Liver (tissue), 9 donors: ENCODE results near the gene HGF. TPM values are rescaled to one million over a fixed set of nuclear protein-coding genes. Genes with fewer than 3 reads are reported as not detected.

Experiments
- DNase-seq: peaks from one replicate; pipeline ENCODE4 v3.0.0-alpha.2; 2017; ENCODE audit warnings: low spot score
- H3K27ac ChIP-seq, 2 donors: one replicate each; pipeline ENCODE4 v1.7.0; 2013; ENCODE audit warnings: inconsistent platforms in 2 of 2, low read length in 2 of 2, control low read depth in 1 of 2, low read depth in 1 of 2, mild to moderate bottlenecking in 1 of 2
- H3K27me3 ChIP-seq, 4 donors: one replicate each; pipeline versions ENCODE4 v1.6.1 to v1.7.0; 2013; ENCODE audit warnings: low read length in 3 of 4, inconsistent platforms in 1 of 4, mild to moderate bottlenecking in 1 of 4, moderate library complexity in 1 of 4; ENCODE audit not compliant: control insufficient read depth in 4 of 4, insufficient read depth in 4 of 4
- H3K36me3 ChIP-seq, 4 donors: one replicate each; pipeline versions ENCODE4 v1.6.1 to v1.7.0; 2013; ENCODE audit warnings: low read length in 3 of 4, mild to moderate bottlenecking in 3 of 4, low read depth in 1 of 4, moderate library complexity in 1 of 4; ENCODE audit not compliant: control insufficient read depth in 4 of 4, insufficient read depth in 3 of 4
- H3K4me1 ChIP-seq, 4 donors: one replicate each; pipeline versions ENCODE4 v1.6.1 to v1.7.0; 2013; ENCODE audit warnings: low read length in 3 of 4, mild to moderate bottlenecking in 3 of 4, moderate library complexity in 1 of 4; ENCODE audit not compliant: control insufficient read depth in 4 of 4, insufficient read depth in 4 of 4
- H3K4me3 ChIP-seq, 3 donors: one replicate each; pipeline versions ENCODE4 v1.6.1 to v1.7.0; 2013; ENCODE audit warnings: low read length in 3 of 3, control low read depth in 1 of 3, low read depth in 1 of 3, mild to moderate bottlenecking in 1 of 3
- H3K9ac ChIP-seq, 2 donors: one replicate each; pipeline ENCODE4 v1.7.0; 2013; ENCODE audit warnings: low read length in 2 of 2, mild to moderate bottlenecking in 2 of 2, moderate library complexity in 2 of 2, control low read depth in 1 of 2, low read depth in 1 of 2
- H3K9me3 ChIP-seq, 4 donors: one replicate each; pipeline versions ENCODE4 v1.6.1 to v1.7.0; 2013; ENCODE audit warnings: low read length in 3 of 4; ENCODE audit not compliant: control insufficient read depth in 4 of 4
- ATF3 ChIP-seq: IDR thresholded peaks from 2 replicates; pipeline ENCODE4 v1.6.1; 2016; ENCODE audit warnings: antibody characterized with exemption
- CTCF ChIP-seq: fragments of 150-350 bp; IDR thresholded peaks from 2 replicates; pipeline ENCODE4 v1.5.1; 2017; ENCODE audit warnings: improper control_type of control experiment, low read depth, low read length; ENCODE audit not compliant: missing input control
- EGR1 ChIP-seq, 2 donors: IDR thresholded peaks; 2 replicates each; pipeline ENCODE4 v1.6.1; 2016 to 2018; ENCODE audit warnings: antibody characterized with exemption in 2 of 2, low read depth in 2 of 2
- FOXA1 ChIP-seq: IDR thresholded peaks from 2 replicates; pipeline ENCODE4 v1.6.1; 2016; ENCODE audit warnings: antibody characterized with exemption
- FOXA2 ChIP-seq: IDR thresholded peaks from 2 replicates; pipeline ENCODE4 v1.6.1; 2016; ENCODE audit warnings: antibody characterized with exemption
- GABPA ChIP-seq, 2 donors: IDR thresholded peaks in 1 of 2; conservative IDR thresholded peaks in 1 of 2; 2 replicates each; pipeline ENCODE4 v1.6.1; 2016; ENCODE audit warnings: antibody characterized with exemption in 2 of 2, mild to moderate bottlenecking in 1 of 2, moderate library complexity in 1 of 2
- HNF4A ChIP-seq, 2 donors: conservative IDR thresholded peaks; 2 replicates each; pipeline ENCODE4 v1.6.1; 2016; ENCODE audit warnings: antibody characterized with exemption in 2 of 2, mild to moderate bottlenecking in 2 of 2
- HNF4G ChIP-seq: IDR thresholded peaks from 2 replicates; pipeline ENCODE4 v1.6.1; 2016; ENCODE audit warnings: antibody characterized with exemption
- JUND ChIP-seq, 2 donors: IDR thresholded peaks; 2 replicates each; pipeline ENCODE4 v1.6.1; 2016; ENCODE audit warnings: antibody characterized with exemption in 2 of 2
- NR2F2 ChIP-seq: IDR thresholded peaks from 2 replicates; pipeline ENCODE4 v1.6.1; 2016; ENCODE audit warnings: antibody characterized with exemption
- RAD21 ChIP-seq, 2 donors: IDR thresholded peaks; 2 replicates each; pipeline ENCODE4 v1.6.1; 2016; ENCODE audit warnings: antibody characterized with exemption in 2 of 2, mild to moderate bottlenecking in 2 of 2
- REST ChIP-seq: IDR thresholded peaks from 2 replicates; pipeline ENCODE4 v1.6.1; 2016; ENCODE audit warnings: antibody characterized with exemption, mild to moderate bottlenecking
- RXRA ChIP-seq, 2 donors: IDR thresholded peaks; 2 replicates each; pipeline ENCODE4 v1.6.1; 2017 to 2018; ENCODE audit warnings: antibody characterized with exemption in 2 of 2, mild to moderate bottlenecking in 1 of 2
- SP1 ChIP-seq: IDR thresholded peaks from 2 replicates; pipeline ENCODE4 v1.6.1; 2018; ENCODE audit warnings: antibody characterized with exemption, mild to moderate bottlenecking
- TAF1 ChIP-seq: conservative IDR thresholded peaks from 2 replicates; pipeline ENCODE4 v1.6.1; 2016; ENCODE audit warnings: antibody characterized with exemption, mild to moderate bottlenecking
- YY1 ChIP-seq: IDR thresholded peaks from 2 replicates; pipeline ENCODE4 v1.6.1; 2016; ENCODE audit warnings: antibody characterized with exemption, mild to moderate bottlenecking
- ZBTB33 ChIP-seq: IDR thresholded peaks from 2 replicates; pipeline ENCODE4 v1.6.1; 2016; ENCODE audit warnings: antibody characterized with exemption
- WGBS: extraction: QIAGEN DNeasy Blood & Tissue Kit; methylation state at CpG from one replicate; pipeline ENCODE4 v1.1.7; 2013; 5-methylcytosine and 5-hydroxymethylcytosine counted together
- polyA plus RNA-seq, 2 donors: library from polyadenylated mRNA; stranded (reverse) in 1 of 2; unstranded in 1 of 2; fragments of 200-250 nt in 1 of 2; fragments of >200 nt in 1 of 2; fragmentation: Nextera tagmentation in 1 of 2; extraction: Ambion mirVana in 1 of 2; gene quantifications; one replicate each; pipeline versions ENCODE4 v1.2.1 to v1.2.3, GENCODE V29; 2013 to 2015
- total RNA-seq, 2 donors: library from RNA; depleted of rRNA; stranded (reverse); fragments of >200 nt; gene quantifications; one replicate each; pipeline ENCODE4 v1.2.3, GENCODE V29; 2014
- TF ChIP-seq, protein P1 (sequence below): IDR thresholded peaks from 2 replicates; pipeline ENCODE4 v1.6.1; 2016; ENCODE audit warnings: antibody characterized with exemption
- donor health status: healthy.
- donor health status: healthy.
- donor health status: healthy.
- donor health status: healthy.
- donor health status: healthy.

Gene HGF
- total and polyA plus RNA-seq, 4 donors: 12.0 to 29.8 (median 15.3) TPM

DNA sequence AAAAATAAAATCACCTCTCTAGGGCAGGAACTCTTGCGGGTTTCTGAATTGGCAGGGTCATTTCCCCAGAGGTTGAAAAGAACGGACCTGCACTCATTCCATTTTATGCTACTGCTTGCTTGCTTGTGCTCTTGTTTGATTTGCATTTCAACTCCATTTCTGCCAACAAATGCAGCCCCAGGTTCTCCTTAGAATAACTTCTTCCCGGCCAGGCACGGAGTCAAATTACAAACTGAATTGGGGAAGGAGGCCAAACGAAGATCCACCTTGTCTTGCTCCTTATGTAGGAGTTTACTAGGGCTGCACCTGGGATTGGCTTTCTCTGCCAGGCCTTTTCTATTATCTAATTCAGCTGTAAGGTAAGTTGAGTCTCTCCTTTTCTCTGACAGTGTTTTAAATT is 79.6 kb downstream of the HGF start:
- Histone ChIP-seq H3K27me3 (no peaks in the 10 kb centered on the region), H3K4me3 (no peak overlapping the region), H3K27ac (no peak overlapping the region), H3K9me3 (no peaks in the 10 kb centered on the region), H3K9ac (no peak overlapping the region), H3K36me3 (no peaks in the 10 kb centered on the region), H3K4me1 (no peaks in the 10 kb centered on the region)
- WGBS: 60% methylated on average over 5 of the region's 5 CpGs
- TF ChIP-seq CTCF (no peak), GABPA (IDR thresholded peaks at IDR 0.05 in 1 of 2, conservative IDR thresholded peaks at IDR 0.05 in 1 of 2) (no peak), ATF3 (no peak), RXRA (IDR thresholded peaks at IDR 0.05) (no peak), SP1 (no peak), HNF4A (conservative IDR thresholded peaks at IDR 0.05) (no peak), ZBTB33 (no peak), TAF1 (no peak), RAD21 (IDR thresholded peaks at IDR 0.05) (no peak), EGR1 (IDR thresholded peaks at IDR 0.05; ENCODE audit: low read depth in 2 of 2) (no peak), YY1 (no peak), HNF4G (no peak), NR2F2 (no peak), FOXA2 (no peak), FOXA1 (no peak), JUND (IDR thresholded peaks at IDR 0.05) (no peak), REST (no peak)
- TF ChIP-seq, protein P1, sequence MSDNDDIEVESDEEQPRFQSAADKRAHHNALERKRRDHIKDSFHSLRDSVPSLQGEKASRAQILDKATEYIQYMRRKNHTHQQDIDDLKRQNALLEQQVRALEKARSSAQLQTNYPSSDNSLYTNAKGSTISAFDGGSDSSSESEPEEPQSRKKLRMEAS: no peak
- no peak for DNase-seq
